ENCODE measurements around the gene VWA5B1.

Gene VWA5B1

GRCh38 chr1:20301463-20302107, 10.9 kb downstream of the VWA5B1 start:
- Mint-ChIP-seq H3K36me3 (ENCODE audit: low read depth) (no peaks in the 10 kb centered on the region), H3K4me3 (no peak overlapping the region), H3K27ac (no peak overlapping the region), H3K4me1 (no peaks in the 10 kb centered on the region), H3K27me3 (ENCODE audit: low read depth, poor library complexity) (peaks cover 51% of the 10 kb centered on the region), H3K9me3 (no peaks in the 10 kb centered on the region)
- TF ChIP-seq CTCF (IDR thresholded peaks at IDR 0.05): no peak
- no peak for DNase-seq

- no peaks in the 10 kb centered on the region for H3K9me3 Mint-ChIP-seq
- no peak overlapping the region for H3K4me3 Mint-ChIP-seq
- no peak overlapping the region for H3K27ac Mint-ChIP-seq
- no peak for TF ChIP-seq CTCF (IDR thresholded peaks at IDR 0.05)
- no peak for DNase-seq
- no peaks in the 10 kb centered on the region for H3K36me3 Mint-ChIP-seq (ENCODE audit: low read depth)
- peaks cover 47% of the 10 kb centered on the region for H3K27me3 Mint-ChIP-seq (ENCODE audit: low read depth, poor library complexity)
- no peaks in the 10 kb centered on the region for H3K4me1 Mint-ChIP-seq
These were observed 11.4 kb downstream of the VWA5B1 start for GRCh38 chr1:20302108-20302471.

- Mint-ChIP-seq H3K27me3 (ENCODE audit: low read depth, poor library complexity) (peaks cover 25% of the 10 kb centered on the region), H3K4me1 (no peaks in the 10 kb centered on the region)
These were observed 16.4 kb downstream of the VWA5B1 start for GRCh38 chr1:20307026-20307425.

GRCh38 chr1:20308569-20308968, 17.9 kb downstream of the VWA5B1 start:
- Mint-ChIP-seq H3K4me1 (no peaks in the 10 kb centered on the region), H3K4me3 (no peak overlapping the region), H3K36me3 (ENCODE audit: low read depth) (no peaks in the 10 kb centered on the region), H3K9me3 (no peaks in the 10 kb centered on the region), H3K27ac (no peak overlapping the region), H3K27me3 (ENCODE audit: low read depth, poor library complexity) (peaks cover 23% of the 10 kb centered on the region)
- TF ChIP-seq CTCF (IDR thresholded peaks at IDR 0.05): no peak
- no peak for DNase-seq

More at GRCh38 chr1:20307026-20307425, 16.4 kb downstream of the VWA5B1 start:
- Mint-ChIP-seq H3K4me3 (no peak overlapping the region), H3K9me3 (no peaks in the 10 kb centered on the region), H3K27ac (no peak overlapping the region), H3K36me3 (ENCODE audit: low read depth) (no peaks in the 10 kb centered on the region)
- DNase-seq: no peak
- TF ChIP-seq CTCF (IDR thresholded peaks at IDR 0.05): no peak

- no peak for TF ChIP-seq CTCF (IDR thresholded peaks at IDR 0.05)
- Mint-ChIP-seq H3K4me3 (no peak overlapping the region), H3K9me3 (no peaks in the 10 kb centered on the region), H3K27ac (no peak overlapping the region), H3K27me3 (ENCODE audit: low read depth, poor library complexity) (peaks cover 21% of the 10 kb centered on the region), H3K36me3 (ENCODE audit: low read depth) (no peaks in the 10 kb centered on the region), H3K4me1 (no peaks in the 10 kb centered on the region)
- no peak for DNase-seq
These were observed 20.6 kb downstream of the VWA5B1 start for GRCh38 chr1:20311289-20311688.

- DNase-seq: no peak
- Mint-ChIP-seq H3K27ac (no peak overlapping the region), H3K27me3 (ENCODE audit: low read depth, poor library complexity) (peaks cover 26% of the 10 kb centered on the region), H3K4me3 (no peak overlapping the region), H3K36me3 (ENCODE audit: low read depth) (no peaks in the 10 kb centered on the region), H3K4me1 (no peaks in the 10 kb centered on the region), H3K9me3 (no peaks in the 10 kb centered on the region)
- no peak for TF ChIP-seq CTCF (IDR thresholded peaks at IDR 0.05)
These were observed 21.6 kb downstream of the VWA5B1 start for GRCh38 chr1:20312310-20312709.

Measured in nephron progenitor cell (in vitro differentiated cells).